AG20443 (cell line): Measurements from ENCODE around the gene C19orf73.

Source experiments
- DNase-seq: peaks from one replicate; pipeline ENCODE4 v3.0.0; 2012; ENCODE audit warnings: low spot score, mixed read lengths

The C19orf73 gene, protein sequence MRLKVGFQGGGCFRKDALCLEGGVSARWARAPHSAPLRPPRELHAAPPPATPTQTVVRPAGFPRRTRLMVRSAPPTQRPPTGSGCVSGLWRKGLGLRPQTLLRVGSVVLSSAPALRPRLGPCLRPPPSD

GRCh38 chr19:49118565-49119410 lies at the start of gene C19orf73:
Gene C19orf73, minus strand, starts transcription at chr19:49119143. Its CDS starts 121 bp downstream, at chr19:49119022.
- peak; percentile 99 for DNase-seq

GRCh38 chr19:49168421-49168820 lies 49.5 kb upstream of the C19orf73 start:
- DNase-seq: no peak

- peak; percentile 3 for DNase-seq
These were observed 49.0 kb upstream of the C19orf73 start for GRCh38 chr19:49167857-49168409.

DNA sequence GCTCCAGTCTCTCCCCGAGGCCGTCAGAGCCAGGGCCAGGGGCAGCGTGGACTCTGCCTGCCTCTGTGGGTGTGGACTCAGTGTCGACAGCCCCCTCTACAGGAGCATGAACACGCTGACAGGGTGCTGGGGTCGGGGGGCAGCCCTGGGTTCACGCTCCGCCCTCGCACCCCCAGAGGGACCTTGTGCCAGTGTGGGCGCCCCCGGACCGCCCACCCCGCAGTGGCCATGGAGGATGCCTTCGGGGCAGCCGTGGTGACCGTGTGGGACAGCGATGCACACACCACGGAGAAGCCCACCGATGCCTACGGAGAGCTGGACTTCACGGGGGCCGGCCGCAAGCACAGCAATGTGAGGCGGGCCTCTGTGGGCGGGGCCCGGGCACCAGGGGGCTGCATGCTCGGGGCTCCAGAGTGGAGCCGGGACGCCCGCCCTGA lies 46.9 kb upstream of the C19orf73 start:
- DNase-seq: no peak

DNA sequence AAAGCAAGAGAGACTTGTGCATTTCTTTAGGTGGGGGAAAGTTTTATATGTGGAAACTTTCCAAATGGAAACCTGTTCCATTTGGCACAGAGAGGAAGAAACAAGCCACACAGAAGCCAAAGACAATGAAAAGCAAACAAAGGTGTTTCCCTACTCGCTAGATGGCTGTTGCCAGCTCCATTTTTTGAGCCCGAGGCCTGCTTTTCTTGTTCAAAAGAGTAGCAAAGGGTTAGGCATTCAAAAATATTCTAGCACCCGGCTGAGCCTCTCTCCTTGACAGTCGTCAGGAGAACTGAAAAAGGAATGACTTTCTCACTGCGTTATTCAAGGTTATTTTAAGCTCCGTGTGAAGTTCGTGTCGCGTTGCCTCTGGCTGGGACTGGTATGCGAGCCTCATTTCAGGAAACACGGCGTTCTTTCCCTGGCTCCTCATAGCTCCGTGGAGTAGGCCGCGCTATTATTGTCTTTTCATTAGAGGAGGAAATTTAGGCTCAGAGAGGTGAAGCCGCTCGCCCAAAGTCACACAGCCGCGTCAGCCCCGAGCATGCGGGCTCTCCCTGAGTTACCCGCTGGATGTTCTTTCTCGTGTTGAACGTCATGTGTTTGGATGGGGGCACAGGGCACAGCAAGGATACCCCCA lies 46.3 kb upstream of the C19orf73 start:
- no peak for DNase-seq

- DNase-seq: no peak
These were observed 43.0 kb upstream of the C19orf73 start for GRCh38 chr19:49161987-49162386.

GRCh38 chr19:49160450-49161189 lies 41.7 kb upstream of the C19orf73 start:
- no peak for DNase-seq

GRCh38 chr19:49157445-49158224 lies 38.7 kb upstream of the C19orf73 start, which contains the start of gene TRPM4:
Gene TRPM4, plus strand, starts transcription at chr19:49157792. Its CDS starts 75 bp downstream, at chr19:49157867.
- DNase-seq: peak; percentile 95

DNA sequence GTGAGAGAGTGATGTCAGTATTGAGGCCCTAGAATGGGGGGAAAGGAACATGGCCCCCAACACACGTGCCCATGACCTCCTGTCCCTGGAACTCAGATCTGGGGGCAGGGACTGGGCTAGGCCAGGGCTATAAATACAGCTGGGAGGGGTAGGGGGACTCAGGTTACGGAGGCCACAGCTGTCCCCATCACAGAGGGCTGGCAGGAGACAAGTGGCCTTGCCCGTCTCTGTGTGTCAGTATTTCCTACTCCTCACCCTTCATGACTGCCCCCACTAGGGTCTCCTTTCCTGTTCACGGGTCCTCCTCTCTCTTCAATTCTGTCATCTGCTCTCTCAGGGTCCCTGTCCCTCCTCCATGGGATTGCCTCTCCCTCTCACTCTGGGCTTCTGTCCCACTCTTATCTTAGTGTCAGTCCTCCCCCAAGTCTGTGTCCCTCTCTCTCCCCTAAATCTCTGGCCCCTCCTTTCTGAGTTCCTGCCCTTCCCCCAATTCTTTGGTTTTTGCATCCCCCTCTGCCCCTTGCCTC lies 36.9 kb upstream of the C19orf73 start:
- DNase-seq: no peak

DNA sequence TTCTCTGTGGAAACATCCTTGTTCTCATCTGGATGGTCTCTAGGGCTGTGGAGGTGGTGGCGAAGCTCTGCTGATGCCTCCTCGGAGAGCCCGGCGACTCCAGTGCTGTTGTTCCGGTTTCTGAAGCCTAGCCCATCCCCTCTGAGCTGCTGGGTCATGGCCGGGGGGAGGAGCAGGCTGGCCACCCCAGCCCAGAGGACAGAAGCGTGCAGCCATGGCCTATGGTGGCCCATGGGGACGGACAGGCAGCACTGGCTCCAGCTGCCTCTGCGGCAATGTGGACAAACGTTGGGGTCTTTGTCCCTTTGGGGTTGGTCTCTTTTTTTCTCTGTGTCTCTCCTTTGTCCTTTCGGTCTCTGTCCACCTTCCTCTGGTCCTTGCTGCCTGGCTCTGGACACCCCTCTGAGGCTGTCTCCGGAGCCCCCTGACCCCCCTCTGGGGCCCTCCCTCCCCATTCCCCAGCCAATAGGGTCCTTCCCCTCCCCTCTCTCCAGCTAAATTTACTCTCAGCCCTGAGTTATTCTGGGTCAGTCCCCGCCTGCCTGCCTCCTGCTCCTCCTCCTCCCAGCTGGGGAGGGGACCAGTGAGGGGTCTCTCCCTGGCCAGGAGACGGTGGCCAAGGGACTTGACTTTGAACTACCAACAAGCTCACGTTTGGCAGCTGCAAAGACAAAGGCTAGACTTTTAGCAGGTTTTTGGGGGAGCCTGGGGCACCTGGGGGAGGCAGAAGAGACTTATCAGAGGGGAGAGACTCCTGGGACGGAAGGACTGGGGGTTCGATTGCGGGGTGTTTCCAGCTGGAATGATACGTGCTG lies 36.3 kb upstream of the C19orf73 start, which contains the start of gene HRC:
TSS of gene HRC (minus strand) at position 392 of the 815 bp plus-strand sequence. CDS start at position 233, 159 bp downstream.
- no peak for DNase-seq

GRCh38 chr19:49154279-49154678 lies 35.3 kb upstream of the C19orf73 start:
- DNase-seq: no peak

GRCh38 chr19:49153167-49153809 lies 34.3 kb upstream of the C19orf73 start:
- no peak for DNase-seq

DNA sequence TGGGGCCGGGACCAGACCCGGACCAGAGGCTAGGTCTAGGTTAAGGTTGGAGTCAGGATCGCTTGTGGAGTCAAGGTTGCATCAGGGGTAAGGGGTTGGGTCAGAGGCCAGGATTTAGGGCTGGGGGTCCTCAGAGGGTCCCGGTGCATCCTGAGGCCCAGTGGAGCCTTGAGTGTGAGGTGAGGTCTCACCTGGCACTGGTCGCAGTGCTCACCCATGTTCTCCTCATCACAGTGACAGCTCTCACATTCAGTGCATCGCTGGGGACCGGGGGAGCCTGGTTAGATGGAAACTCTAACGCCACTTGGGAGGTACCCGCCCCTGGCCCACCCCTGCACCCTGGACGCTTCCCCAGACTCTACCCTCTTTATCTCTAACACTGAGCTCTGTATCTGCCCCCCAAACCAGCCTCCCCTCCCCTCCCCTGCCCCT lies 33.2 kb upstream of the C19orf73 start:
- DNase-seq: no peak

- peak; percentile 73 for DNase-seq
These were observed 32.5 kb upstream of the C19orf73 start for GRCh38 chr19:49151267-49152118.

DNA sequence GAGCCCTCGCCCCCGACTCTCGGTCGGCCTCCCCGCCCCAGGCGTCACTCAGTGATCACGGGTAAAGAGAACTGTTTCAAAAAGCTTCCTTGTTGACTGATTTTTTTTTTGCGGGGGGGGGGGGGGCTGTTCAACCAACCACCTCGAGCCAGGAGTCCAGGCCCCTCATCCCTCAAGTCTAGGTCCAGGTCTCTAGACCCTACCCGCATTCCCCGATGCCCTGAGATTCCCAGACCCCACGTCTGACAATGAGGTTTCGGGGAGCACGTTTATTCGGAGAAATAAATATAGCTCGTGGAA lies 32.0 kb upstream of the C19orf73 start:
- DNase-seq: no peak

DNA sequence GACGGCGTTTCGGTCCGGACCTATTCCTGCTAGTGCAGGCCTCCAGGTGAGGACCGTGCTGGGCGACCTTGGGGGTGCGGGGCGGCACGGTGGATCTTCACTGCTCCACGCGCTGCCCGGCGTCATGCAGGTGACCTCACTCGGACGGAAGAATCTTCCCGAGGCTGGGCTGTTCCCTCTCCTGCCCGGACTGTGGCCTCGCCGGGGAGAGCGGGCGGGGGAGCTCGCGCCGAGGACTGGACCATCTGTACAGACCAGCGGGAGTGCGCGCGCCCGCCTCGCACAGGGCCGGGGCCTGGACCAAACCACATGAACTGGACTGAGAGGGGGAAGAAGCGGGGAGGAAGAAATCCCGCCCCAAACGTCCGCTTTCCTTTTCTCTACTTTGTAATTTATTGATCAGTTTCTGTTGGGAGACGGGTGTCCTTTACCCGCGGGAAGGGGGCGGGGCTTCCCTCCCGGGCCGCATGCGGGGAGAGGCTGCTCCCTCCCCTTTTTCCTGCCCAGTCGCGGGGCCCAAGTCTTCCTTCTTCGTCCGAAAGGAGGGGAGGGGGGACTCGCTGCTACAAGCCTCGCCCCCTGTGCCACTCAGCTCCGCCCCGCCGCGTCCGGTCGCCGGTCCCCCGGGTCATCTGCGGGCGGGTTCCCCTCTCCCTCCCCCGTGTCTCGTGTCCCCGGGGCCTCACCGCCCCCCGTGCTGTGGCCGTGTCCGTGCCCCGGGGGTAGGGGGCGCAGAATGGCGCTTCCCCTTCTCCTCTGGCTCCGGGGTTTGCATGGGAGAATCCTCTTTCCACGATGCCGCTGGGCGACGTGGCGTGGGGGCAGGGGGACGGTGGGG lies 31.4 kb upstream of the C19orf73 start:
- DNase-seq: peak; percentile 81

DNA sequence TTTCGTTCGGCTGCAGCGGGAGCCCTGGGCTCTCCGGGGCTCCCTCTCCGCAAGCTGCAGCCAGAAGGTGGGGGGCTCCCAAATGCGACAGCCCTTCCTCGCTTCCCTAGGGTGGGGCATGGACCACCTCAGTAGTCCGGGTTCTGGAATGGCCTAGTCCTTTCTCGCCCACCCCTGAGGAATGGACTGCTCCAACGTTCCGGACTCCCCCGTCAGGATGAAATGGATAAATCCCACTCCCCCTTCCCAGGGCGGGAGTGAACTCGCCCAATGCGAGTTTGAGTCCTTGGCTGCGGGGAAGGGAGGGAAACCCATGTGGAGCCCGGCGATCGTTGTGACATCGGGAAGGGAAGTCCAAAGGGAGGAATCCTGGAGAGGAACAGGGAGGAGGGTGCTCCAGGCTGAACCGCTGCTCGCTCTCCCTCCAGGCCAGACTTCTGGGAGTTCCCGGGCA lies 30.7 kb upstream of the C19orf73 start:
- peak; percentile 83 for DNase-seq
